Right lobe of liver (tissue), 6 donors: ENCODE measurements around the gene FAM9A. TPM values are rescaled to one million over a fixed set of nuclear protein-coding genes. Genes with fewer than 3 reads are reported as not detected.

Experiments used
- ATAC-seq, 4 donors: fragments of 200-7000 bp; cut with Tn5 transposase; one replicate each; pipeline ENCODE4 v1.9.1; 2020; ENCODE audit warnings: mild to moderate bottlenecking in 4 of 4, moderate library complexity in 4 of 4
- DNase-seq, 3 donors: peaks; one replicate each; pipeline ENCODE4 v3.0.0-alpha.2; 2020
- H3K27ac ChIP-seq, 3 donors: fragments of 200-600 bp; one replicate each; pipeline ENCODE4 v1.8.0; 2022
- H3K27me3 ChIP-seq, 2 donors: fragments of 200-600 bp; one replicate each; pipeline ENCODE4 v1.8.0; 2022
- H3K36me3 ChIP-seq, 4 donors: fragments of 200-600 bp; sonication (generic) in 1 of 4; one replicate each; pipeline versions ENCODE4 v1.5.1 to v1.8.0; 2017 to 2022; ENCODE audit warnings: control low read depth in 1 of 4
- H3K4me1 ChIP-seq, 4 donors: fragments of 200-600 bp; sonication (generic) in 1 of 4; one replicate each; pipeline versions ENCODE4 v1.5.1 to v1.8.0; 2017 to 2022; ENCODE audit warnings: control low read depth in 1 of 4
- H3K4me3 ChIP-seq, 3 donors: fragments of 200-600 bp; one replicate each; pipeline ENCODE4 v1.8.0; 2022
- H3K9me3 ChIP-seq, 4 donors: fragments of 200-600 bp; sonication (generic) in 1 of 4; one replicate each; pipeline versions ENCODE4 v1.5.1 to v1.8.0; 2017 to 2022; ENCODE audit warnings: control low read depth in 1 of 4
- POLR2A ChIP-seq: fragments of 450-650 bp; IDR thresholded peaks from one replicate; pipeline ENCODE4 v1.6.1; 2017; ENCODE audit warnings: antibody characterized with exemption, mild to moderate bottlenecking
- WGBS: methylation state at CpG from one replicate; pipeline ENCODE4 v1.1.6; 2018; ENCODE audit warnings: low coverage, low lambda C conversion rate; ENCODE audit not compliant: insufficient coverage; ENCODE audit errors: missing lambda C conversion rate; 5-methylcytosine and 5-hydroxymethylcytosine counted together
- intact Hi-C, 2 donors: fragments of 100-400 bp; cut with DNase I; formaldehyde crosslinking; loops; one replicate each; pipeline versions ENCODE4 v1.11.2 to v1.14.1; 2022
- total RNA-seq, 6 experiments: library from RNA; depleted of rRNA in 2 of 6; stranded (reverse); fragments of >200 nt in 2 of 6; fragmentation: NEBNext Ultra II Directional in 3 of 6; extraction: Animal tissue kit (Norgen Biotek cat#: 25700) in 3 of 6; gene quantifications; one replicate each; pipeline versions ENCODE4 v1.1.0 to v1.2.4, GENCODE V29; 2016 to 2023
- TF ChIP-seq, protein P1 (sequence below), 4 donors: fragments of 200-600 bp in 3 of 4; fragments of 450-650 bp in 1 of 4; IDR thresholded peaks; one replicate each; pipeline versions ENCODE4 v1.5.1 to v1.8.0; 2016 to 2022; ENCODE audit warnings: antibody characterized with exemption in 4 of 4, mild to moderate bottlenecking in 2 of 4
- donor health status: DM: no; HTN: yes; CAD: no.
- donor health status: DM: no; HTN: no; CAD: no.
- donor health status: DM: no; HTN: no; CAD: no.
- donor health status: DM: no; HTN: yes; CAD: no.
- donor health status: DM: no; HTN: yes; CAD: no.

The FAM9A gene
- total RNA-seq, 6 experiments from 2014 or later: 0.33 TPM; not detected in 5

- 30% methylated on average over 3 of the region's 3 CpGs for WGBS
- no peaks in the 10 kb centered on the region for H3K36me3 ChIP-seq
- H3K4me3 ChIP-seq: no peak overlapping the region
- H3K9me3 ChIP-seq: no peaks in the 10 kb centered on the region
- H3K27ac ChIP-seq: peak overlapping the region in 1 of 3 donors; percentile 24
- no peak for DNase-seq
- no peak for TF ChIP-seq POLR2A
- TF ChIP-seq, protein P1, sequence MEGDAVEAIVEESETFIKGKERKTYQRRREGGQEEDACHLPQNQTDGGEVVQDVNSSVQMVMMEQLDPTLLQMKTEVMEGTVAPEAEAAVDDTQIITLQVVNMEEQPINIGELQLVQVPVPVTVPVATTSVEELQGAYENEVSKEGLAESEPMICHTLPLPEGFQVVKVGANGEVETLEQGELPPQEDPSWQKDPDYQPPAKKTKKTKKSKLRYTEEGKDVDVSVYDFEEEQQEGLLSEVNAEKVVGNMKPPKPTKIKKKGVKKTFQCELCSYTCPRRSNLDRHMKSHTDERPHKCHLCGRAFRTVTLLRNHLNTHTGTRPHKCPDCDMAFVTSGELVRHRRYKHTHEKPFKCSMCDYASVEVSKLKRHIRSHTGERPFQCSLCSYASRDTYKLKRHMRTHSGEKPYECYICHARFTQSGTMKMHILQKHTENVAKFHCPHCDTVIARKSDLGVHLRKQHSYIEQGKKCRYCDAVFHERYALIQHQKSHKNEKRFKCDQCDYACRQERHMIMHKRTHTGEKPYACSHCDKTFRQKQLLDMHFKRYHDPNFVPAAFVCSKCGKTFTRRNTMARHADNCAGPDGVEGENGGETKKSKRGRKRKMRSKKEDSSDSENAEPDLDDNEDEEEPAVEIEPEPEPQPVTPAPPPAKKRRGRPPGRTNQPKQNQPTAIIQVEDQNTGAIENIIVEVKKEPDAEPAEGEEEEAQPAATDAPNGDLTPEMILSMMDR (IDR thresholded peaks at IDR 0.05): no peak
- intact Hi-C loops: no loop called here
- H3K4me1 ChIP-seq: peaks cover 0 to 14% (median 7%) of the 10 kb centered on the region in 4 donors
- H3K27me3 ChIP-seq: no peaks in the 10 kb centered on the region
- ATAC-seq: peak in 1 of 4 donors; percentile 28
Measured at GRCh38 chrX:8848911-8849310, 47.7 kb upstream of the FAM9A start.

DNA sequence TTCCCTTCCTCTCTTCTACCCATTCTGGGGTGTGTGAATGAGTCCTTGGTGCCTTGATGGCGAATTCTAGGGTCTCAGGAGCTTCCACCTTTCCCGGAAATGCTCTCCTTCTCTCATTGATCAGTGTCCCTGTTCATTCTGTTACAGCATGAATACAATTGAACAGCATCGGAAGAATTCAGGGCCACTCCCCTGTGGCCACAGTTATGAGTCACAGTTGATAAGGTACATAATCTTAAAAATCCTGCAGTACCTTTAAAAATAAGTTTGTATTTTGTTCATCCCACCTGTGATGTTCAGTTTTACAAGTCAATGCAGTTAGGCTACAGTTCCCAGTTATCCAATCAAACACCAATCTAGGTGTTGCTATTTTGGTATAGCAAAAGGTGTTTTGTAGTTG lies 47.3 kb upstream of the FAM9A start:
- H3K27ac ChIP-seq: peak overlapping the region in 1 of 3 donors; percentile 24
- peaks cover 0 to 14% (median 7%) of the 10 kb centered on the region in 4 donors for H3K4me1 ChIP-seq
- 38% methylated on average over 3 of the region's 3 CpGs for WGBS
- ATAC-seq (peak in 1 of 4 donors; percentile 33), DNase-seq (no peak)
- H3K27me3 ChIP-seq: no peaks in the 10 kb centered on the region
- H3K4me3 ChIP-seq: no peak overlapping the region
- intact Hi-C loops: no loop called here
- no peaks in the 10 kb centered on the region for H3K36me3 ChIP-seq
- TF ChIP-seq, protein P1 (IDR thresholded peaks at IDR 0.05): no peak
- TF ChIP-seq POLR2A: no peak
- no peaks in the 10 kb centered on the region for H3K9me3 ChIP-seq

GRCh38 chrX:8847360-8847759 lies 46.2 kb upstream of the FAM9A start:
- H3K9me3 ChIP-seq: no peaks in the 10 kb centered on the region
- intact Hi-C loops: no loop called here
- no peak for DNase-seq
- no peak overlapping the region for H3K4me3 ChIP-seq
- peak in 1 of 4 donors; percentile 32 for ATAC-seq
- H3K27ac ChIP-seq: no peak overlapping the region
- peaks cover 0 to 14% (median 7%) of the 10 kb centered on the region in 4 donors for H3K4me1 ChIP-seq
- TF ChIP-seq POLR2A: no peak
- TF ChIP-seq, protein P1 (IDR thresholded peaks at IDR 0.05): no peak
- H3K36me3 ChIP-seq: no peaks in the 10 kb centered on the region
- no peaks in the 10 kb centered on the region for H3K27me3 ChIP-seq
- WGBS: 5% methylated on average over 1 of the region's 1 CpG

DNA sequence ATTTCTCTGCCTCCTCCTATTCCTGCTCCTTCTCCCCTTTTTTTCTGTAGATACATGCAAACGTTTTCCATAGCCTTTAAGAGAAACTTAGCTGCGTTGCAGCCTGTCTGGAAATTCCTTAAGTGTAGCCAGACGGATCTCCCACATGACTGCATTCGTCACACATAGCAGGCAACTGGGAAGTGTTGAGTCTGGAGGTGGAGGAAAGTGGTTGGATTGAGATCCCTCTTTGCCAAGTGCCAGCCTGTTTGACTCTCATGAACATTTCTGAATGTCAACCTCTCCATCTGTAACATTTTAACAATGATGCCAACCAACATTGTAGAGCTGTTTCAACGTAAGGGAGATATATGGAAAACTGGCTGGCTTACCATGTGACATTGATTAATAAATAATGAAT lies 45.1 kb upstream of the FAM9A start:
- DNase-seq (no peak), ATAC-seq (no peak)
- Histone ChIP-seq H3K9me3 (no peaks in the 10 kb centered on the region), H3K4me1 (peaks cover 0 to 14% (median 7%) of the 10 kb centered on the region in 4 donors), H3K27me3 (no peaks in the 10 kb centered on the region), H3K4me3 (no peak overlapping the region), H3K36me3 (no peaks in the 10 kb centered on the region), H3K27ac (no peak overlapping the region)
- intact Hi-C loops: no loop called here
- no peak for TF ChIP-seq POLR2A
- TF ChIP-seq, protein P1 (IDR thresholded peaks at IDR 0.05): no peak
- WGBS: 54% methylated on average over 5 of the region's 5 CpGs

DNA sequence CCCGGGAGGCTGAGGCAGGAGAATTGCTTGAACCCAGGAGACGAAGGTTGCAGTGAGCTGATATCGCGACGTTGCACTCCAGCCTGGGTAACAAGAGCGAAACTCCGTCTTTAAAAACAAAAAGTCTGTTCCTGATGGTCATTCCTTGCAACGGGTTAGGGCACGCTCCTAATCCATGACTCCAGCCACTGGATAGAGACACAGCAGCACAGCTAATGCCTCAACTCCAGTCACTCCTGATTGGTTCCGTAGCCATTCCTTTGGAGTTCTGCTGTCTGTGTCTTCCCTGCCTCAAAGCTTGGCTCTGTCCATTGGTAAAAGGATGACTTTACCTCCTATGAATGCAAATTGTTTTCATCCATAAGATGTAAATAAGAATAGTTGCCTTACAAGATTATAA lies 44.3 kb upstream of the FAM9A start:
- no peak for ATAC-seq
- intact Hi-C loops: no loop called here
- Histone ChIP-seq H3K4me1 (peaks cover 0 to 14% (median 7%) of the 10 kb centered on the region in 4 donors), H3K27ac (no peak overlapping the region), H3K36me3 (no peaks in the 10 kb centered on the region), H3K4me3 (no peak overlapping the region), H3K27me3 (no peaks in the 10 kb centered on the region), H3K9me3 (no peaks in the 10 kb centered on the region)
- TF ChIP-seq, protein P1 (IDR thresholded peaks at IDR 0.05): no peak
- no peak for DNase-seq
- WGBS: 70% methylated on average over 5 of the region's 10 CpGs
